Stimulated activated CD8-positive, alpha-beta memory T cell treated with anti-CD3 and anti-CD28 coated beads, Interleukin-4, amount 100 ng/mL, for 24 hours (primary cell): ENCODE measurements around the gene MAL.

Experiments used
- DNase-seq: peaks from one replicate; pipeline ENCODE4 v3.0.0-alpha.2; 2020; ENCODE audit warnings: low read depth

MAL gene

DNA sequence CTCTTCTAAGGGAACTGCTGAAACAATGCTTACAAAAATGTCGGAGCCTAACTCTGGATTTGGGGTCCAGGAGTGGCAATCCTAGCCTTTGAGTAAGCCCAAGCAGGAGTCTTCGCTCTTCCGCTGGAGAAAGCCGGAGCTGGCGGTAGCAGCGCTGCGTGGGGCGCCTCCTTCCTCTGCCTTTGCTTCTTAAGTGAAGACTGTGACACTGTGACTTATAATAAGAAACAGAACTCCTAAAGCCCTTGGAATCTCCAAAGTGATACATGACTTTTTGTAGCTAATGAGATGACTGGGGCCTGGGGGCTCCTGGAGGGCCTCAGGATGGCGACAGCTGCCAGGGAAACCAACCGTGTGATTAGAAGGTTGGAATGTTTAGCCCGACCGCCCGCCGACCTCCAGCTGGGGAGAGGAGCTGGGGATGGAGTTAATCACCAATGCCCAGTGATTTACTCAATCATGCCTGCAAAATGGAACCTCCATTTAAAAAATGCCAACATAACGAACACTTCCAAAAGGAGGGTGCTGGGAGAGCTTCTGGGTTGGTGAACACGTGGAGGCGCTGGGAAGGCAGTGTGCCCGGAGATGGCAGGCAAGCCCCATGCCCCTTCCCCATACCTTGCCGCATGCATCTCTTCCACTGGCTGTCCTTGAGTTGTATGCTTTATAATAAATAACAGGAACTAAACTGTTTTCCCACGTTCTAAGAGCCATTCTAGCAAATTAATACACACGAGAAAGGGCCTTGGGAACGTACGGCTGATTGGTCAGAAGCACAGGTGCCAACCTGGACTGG lies 29.0 kb upstream of the MAL start:
- DNase-seq: no peak

DNA sequence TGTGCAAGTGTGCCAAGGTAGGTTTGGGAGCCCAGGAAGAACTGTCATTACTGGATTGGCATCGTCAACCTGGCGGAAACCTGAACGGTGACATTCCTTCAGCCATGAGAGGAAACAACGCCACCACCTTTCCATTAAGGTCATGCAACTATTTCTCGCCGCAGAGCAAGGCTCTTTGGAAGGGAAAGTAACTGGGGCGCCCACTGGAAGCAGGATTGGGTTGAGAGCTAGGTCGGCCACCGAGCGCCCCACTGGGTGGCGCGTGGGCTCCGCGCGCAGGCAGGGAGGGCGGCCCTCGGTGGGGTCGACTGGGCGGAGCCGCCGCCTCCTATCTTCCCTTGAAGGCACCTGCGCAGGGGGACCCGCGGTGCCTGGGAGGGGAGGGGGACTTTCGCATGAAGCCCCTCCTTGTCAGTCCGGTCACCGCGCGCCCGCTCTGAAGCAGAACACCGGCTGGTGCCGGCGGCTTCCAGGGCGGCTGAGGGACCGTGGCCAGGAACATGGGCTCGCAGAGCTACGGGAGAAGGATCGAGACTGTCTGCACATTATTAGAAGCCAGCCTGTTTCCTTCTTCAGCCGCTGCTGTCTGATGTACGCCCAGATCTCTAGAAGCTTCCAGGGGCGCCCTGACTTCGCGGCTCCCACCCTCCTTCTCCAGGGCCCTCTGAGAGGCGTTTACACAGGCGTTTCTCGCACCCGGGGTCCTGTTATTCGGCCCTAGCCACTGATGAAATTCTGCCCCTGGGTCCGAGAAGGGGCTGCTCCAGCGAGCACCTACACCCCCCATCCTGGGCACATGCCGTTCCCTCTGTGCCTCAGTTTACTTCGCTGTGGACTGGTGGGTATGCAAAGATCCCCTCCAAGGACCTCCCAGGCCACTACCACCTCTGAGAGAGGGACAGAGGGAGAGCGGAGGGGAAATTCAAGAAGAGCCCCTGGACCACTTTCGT lies 27.3 kb upstream of the MAL start:
- DNase-seq: no peak

DNA sequence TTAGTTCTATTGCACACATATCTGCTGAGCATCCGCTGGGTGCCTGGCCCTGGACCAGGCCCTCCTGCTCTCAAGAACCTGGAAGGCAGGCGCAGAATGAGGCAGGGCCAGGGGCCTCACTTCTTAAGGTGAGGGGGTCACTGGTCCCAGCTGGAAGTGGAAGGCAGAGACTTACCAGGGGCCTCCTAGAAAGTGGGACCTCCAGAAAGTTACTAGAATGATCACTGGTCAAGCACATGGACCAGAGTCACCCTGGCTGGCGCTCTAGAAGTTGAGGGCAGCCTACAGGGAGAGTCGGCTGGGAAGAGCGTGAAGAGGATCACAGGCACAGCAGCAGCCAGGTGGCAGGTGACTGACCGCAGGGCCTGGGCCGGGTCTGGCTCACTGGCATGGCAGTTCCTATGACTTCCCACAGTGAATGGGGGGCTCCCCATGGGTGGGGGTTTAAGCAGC lies 26.1 kb upstream of the MAL start:
- no peak for DNase-seq

DNA sequence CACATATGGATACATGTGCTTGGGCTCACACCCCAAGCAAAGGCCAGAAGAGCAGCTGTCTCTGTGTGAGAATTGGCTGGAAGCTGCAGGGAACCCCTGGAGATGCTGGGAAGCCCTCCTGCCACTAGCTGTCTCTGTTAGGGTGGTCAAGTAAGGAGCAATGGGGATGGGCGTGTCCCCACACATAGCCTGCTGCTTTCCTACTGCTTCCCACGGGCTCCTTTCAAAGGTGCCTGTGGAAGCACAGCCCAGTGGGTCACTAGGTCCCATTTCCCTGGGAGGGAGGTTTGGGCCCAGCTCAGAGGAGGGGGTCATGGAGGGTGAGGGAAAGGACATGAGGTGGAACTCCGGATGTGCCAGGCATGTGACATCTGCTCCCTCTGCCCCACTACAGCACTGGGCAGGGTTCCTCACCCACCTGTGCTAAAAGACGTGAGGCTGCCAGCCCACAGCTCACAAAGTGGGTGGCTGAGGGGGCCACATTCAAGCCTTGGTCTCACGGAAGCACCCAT lies 24.4 kb upstream of the MAL start:
- no peak for DNase-seq

DNA sequence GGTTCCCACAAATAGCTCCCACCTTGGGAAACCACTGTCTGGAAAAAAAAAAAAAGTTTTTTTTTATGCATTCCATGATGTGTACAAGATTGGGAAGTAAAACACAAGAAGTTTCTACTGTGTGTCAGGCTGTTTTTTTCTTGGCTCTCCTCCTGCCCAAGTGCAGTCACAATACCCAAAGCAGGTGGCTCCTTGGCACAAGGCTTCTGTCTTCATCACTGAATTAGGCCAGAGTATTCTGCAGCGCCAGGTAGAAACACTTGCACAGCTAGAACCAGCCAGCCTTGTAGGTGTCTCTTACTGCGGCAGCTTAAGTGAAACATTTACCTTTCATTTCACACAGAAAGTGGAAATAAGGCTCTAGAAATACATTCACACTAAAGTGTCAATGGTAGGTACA lies 23.8 kb upstream of the MAL start:
- DNase-seq: no peak

DNA sequence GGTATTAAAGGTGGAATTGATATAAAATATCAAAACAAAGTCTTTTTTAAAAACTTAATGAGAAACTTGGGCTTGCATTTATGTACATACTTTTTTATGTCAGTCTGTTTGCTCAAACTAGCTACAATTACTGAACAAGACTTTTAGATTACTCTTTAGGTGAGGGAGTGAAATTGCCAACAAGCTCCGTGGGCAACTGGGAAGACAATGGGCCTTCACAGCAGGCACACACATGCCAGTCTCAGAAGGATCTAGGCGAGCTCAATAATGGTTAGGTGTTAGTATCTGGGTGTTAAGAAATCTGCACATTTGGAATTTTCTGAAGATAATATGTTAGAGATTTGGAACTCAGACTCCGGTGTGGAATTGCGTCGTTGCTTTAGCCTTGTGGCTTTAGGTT lies 23.0 kb upstream of the MAL start:
- DNase-seq: no peak

DNA sequence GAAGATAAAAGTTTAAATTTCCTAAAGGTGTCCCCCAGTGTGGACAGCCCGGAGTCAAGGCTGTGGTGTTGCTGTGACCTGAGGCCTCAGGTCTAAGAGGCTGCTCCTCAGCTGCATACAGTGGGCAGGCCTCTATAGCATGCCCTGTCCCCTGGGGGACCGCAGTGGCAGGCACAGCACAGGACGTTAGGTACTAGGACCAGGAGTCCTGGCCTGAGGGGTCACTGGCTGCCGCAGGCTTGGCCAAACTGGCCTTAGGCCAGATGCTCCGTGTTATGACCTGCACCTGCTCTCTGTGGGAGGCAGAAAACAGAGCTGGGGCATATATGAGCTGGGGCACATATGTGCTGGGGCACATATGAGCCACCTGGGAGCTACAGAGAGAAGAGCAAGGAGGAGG lies 21.2 kb upstream of the MAL start:
- no peak for DNase-seq

DNA sequence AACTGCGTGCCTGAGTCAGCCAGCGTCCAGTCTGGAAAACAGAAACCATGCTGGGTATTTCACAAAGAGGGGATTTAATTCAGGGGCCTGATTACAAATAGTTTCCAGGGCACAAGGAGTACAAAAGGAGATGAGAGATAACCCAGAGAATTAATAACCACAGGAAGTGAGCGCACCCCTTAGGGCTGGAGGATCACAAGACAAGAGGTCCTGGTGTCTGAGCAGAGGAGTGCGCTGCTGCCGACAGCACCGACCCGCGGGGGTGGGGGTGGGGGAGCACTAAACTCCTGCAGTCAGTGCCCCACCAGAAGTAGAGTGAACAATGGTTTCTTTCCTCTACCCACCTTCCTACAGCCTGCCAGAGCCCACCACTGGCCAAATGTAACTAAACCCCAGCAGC lies 20.8 kb upstream of the MAL start:
- no peak for DNase-seq

DNA sequence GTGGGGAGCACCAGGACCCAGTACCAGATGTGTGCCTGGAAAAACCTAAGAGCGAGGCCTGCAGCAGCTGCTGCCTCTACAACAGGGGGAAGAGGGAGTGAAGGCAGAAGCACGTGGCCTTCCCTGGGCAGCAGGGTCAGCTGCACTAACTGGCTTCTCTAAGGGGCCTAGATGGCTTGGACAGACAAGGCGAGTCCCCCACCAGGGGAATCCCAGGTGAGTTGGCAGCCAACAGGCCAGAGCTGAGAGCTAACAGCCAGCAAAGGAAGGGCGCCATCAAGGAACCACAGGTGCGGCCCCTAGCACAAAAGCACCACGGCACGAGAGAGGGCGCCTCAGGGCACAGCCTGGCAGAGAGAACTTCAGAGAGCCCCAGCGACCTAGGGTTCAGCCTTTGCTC lies 19.8 kb upstream of the MAL start:
- DNase-seq: no peak

DNA sequence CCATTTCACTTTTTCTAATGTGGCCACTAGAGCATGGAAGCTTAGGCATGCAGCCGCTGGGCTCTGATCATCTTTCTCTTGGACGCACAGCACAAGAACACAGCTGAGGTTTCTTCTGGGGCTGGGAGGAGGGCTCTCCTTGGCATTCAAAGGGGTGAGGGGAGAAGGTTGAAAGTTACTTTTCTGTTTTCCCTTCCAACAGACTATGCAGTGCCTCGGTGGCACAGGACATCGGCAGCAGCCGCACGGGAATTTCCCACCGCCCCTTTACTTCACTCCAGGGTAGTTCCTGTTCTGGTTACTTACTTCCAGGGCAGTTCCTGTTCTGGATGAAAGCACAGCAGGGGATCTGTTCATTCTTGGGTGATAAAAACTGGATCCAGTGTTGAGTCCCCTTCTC lies 18.9 kb upstream of the MAL start:
- no peak for DNase-seq

DNA sequence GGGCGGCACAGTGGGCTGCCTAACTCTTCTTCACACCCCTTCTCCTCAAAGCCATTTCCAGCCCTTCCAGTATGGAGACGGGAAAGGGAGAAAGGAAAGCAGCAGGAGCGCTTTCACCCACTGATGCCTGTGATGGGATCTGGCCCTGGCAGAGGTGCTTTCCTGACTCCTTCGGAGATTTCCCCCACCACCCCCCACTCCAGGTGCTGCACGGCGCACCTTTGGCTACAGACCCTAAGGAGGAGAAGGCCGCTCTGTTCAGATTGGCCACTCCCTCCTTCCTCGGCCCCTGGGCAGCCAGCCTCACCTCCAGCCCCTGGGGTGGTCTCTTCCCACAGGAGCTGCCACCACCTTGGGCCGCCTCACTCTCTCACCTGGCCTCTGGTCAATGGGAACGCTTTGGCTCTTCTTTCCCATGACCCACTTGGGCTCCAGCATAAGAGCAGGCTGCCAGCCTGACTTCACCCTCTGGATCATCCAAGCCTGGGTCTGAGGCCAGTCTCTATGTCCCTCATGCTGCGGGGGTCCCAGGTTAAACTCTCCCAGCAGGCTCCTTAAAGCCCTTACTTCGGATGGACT lies 18.4 kb upstream of the MAL start:
- no peak for DNase-seq

DNA sequence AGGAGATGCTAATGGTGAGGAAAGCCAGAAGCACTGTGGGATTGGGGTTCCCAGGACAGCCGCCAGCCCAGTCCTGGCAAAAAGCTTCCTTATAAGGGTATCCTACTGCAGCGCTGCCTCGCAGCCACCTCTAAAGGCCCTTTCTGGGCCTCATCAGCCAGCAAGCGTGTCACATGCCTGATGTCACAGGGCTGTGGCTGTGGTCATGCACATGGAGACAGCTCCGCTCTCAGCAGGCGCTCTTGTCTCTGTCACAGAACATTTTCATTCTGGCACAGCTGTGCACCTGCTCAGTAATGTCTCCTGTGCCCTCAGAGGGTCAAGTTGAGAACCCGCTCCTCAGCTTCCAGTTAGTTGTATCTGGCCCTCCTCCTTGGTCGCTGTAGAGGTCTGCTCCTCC lies 17.7 kb upstream of the MAL start:
- no peak for DNase-seq

DNA sequence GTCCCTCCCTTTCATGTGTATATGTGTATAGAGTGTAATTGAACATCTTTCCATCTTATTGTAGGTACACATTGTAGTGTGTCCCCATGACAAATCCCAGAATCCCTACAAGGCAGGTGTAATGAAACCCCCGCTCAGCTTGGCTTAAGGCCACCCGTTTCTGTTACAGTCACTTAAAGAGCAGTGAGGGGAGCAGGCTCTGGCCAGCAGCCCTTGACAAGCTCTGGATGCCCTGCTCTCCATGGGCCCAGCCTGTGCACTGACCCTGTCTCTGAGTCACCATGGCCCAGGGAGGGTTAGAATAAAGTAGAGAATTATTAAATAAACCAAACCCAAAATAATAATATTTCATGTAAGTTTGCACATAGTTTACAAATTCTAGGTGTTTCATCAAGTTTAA lies 17.2 kb upstream of the MAL start:
- no peak for DNase-seq

DNA sequence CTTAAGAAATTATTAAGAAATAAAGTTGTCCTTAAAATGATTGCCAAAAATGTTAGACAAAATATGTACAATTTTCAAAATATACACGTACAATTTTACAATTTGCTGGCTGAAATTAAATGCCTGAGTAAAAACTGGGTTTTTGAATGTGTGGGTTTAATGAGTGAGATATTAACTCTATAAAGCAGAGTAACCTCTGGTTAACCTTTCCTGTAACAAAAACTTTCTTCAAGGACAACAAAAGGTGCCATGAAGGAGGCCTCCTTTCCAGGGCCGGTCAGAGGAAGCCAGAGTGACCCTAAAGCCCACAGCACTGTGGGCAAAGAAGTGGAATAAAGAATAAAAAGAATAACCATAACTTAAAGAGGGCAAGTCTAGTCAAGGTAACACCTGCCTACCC lies 16.5 kb upstream of the MAL start:
- DNase-seq: no peak

DNA sequence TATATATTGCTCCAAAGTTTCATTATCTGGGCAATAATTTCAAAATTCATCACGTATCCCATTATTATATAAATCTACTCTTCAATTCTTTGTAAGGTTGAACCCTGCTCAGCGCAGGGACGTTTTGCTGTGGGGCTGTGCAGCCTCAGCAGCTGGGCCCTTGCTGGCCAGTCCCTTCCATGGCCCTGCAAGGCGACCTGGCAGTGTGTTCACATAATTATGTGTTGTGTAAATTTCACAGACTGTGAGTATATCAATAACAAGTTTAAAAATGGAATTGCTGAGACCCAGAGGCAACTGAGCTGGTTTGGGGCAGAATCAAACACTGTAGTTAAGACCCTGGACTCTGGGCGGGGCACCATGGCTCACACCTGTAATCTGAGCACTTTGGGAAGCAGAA lies 16.1 kb upstream of the MAL start:
- DNase-seq: no peak

DNA sequence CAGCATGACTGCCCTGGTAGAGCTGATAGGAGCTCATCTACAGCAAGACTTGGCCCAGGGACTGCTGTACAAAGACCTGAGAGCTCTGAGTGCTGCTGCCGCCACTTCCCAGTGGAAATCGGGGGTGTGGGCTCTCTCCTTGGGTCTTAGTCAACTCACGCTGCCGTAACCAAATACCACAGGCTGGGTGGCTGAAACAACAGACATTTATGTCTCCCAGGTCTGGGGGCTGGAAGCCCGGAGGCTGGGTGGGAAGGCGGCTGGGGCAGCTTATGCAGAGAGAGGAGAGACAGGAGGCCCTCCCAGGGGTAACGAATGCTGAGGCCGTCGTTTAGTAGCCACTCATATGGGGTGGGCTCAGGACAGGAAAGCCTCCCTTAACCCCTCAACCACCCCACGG lies 15.4 kb upstream of the MAL start:
- no peak for DNase-seq

DNA sequence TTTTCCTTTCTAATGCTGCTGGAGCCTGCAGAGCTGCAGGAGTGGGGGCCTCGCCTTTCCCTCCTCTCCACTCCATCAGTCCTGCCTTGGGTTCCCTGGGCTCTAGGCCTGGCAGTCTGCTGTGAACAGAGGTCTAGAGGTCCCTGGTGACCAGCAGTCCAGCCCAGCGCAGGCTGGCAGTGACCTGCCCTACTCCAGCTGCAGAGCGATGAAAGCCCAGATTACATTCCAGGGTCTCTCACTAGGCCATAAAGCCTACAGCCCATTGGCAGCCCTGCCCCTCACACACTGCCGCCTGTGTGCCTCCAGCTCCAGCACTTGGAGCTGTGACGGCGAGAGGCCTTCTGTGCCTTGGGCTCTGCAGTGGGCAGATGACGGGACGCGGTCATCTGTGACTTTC lies 14.8 kb upstream of the MAL start:
- DNase-seq: no peak

DNA sequence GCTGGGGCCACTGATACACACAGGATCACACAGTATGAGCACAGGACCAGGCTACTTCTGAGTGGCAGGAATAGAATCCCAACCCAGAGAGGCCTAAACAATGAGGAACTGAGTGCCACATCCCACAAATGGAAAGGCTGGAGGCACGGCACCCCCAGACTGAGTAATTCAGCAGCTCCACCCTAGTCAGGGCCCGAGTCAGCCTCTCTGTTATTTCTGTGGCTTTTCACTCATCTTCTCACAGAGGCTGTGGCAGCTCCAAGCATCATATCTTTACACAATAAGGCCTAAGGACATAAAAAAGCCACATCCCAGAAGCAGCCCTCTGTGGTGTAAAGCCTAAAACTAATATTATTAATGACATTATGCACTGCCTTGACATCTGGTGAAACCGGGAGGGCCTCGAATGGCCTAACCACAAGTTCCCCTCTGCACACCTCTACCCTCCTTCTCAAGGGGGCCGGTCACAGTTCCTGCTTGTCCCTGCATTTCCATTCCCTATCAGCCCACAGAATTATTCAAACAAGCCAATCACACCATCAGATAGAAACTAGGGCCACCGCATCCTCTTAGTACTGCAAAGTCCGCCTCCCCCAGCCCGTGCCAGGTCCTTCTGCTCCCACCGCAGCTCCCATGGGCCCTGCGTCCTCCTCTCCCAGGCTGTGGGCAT lies 12.5 kb upstream of the MAL start:
- no peak for DNase-seq

DNA sequence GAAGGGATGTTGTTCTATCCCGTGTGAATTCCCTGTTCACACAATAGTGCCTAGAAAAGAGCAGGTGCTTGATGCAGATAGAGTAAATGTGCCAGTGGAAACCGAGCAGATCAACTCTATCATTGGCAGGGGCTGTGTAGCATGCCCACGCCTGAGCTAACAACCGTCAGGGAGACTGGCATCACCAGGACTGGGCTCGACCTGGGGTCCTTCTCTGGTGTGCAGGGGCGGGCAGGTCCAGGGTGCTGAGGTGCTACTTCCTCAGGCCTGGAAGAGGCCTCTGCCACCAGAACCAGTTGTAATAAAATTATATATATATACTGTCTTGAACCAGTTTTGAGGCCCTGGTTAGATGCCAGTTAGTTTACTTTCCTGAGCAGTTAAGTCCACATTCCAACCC lies 11.8 kb upstream of the MAL start:
- DNase-seq: no peak

DNA sequence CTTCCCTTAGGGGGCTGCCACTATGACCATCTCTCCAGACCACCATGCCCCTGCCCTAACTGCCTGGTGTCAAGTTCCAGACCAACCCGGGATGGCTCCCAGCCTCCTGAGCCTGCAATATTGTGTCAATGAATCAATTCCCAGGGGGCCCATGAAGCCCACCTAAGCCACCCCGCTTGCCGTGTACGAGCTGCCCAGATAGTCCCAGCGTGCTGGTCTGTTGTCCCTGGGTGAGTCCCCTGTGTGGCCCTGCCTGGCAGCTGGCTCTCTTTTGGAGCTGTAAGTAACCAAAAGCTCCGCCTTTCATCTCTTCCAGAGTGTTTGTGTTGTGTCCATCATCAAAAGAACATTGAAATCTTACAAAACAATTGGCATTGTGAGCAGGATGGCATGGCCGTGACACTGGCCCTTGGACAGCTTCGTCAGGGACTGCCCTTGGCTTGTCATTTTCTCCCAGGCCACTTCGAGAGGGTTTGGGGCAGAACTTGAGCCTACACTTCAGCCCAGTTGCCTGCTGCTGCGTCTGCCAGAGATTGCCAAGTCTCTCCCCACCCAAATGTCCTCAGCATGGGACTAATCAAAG lies 11.3 kb upstream of the MAL start:
- no peak for DNase-seq

DNA sequence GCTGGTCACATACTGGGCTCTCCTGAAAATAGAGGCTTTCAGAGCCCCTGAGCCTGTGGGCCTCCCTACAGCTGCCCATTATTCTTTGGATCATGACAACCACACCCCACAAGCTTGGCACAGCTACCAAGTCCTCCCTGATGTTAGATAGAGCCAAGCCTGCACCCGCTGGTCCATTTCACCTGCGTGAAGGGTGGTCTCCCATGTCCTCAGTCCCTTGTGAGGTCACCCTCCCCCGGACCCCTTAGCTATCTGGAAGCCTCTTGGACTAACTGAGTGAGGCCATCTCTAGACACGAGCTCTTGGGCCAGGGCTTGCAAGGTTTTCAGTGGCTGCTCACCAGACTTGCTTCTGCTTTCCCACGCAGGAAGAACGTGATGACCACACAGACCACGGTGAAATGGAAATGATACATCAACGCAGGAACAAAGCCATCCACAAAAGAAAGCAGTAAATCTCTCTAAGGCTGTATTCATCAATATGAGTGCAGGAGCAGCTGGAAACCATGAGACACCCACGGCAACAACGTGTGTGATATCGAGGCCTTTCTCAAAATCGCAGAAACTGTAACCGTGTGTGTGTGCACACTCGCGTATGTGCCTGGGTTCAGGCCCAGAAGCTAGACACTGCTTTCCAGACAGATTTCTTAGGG lies 10.1 kb upstream of the MAL start:
- no peak for DNase-seq
